ENCODE measurements around the gene PRKAR1B. TPM values are rescaled to one million over a fixed set of nuclear protein-coding genes. Genes with fewer than 3 reads are reported as not detected.

Gene PRKAR1B
- total and polyA plus RNA-seq, 2 donors = 12.3 to 13.7 TPM

DNA sequence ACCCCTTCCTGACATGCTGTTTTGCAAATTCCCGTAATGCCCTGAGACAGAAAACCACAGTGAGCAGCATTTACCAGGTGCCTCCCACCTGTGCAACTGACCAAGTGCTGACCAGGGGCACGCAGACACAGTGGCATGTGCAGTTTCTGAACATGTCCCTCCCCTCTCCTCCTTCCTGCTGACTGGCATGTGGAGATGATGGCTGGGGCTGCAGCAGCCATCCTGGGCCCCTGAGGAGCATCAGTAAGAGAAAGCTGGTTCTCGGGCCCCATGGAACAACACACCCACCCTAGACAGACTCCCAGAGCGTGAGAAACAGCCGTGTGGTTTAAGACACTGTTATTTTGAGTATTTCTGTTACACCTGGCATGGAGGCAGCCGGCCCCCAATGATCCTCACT, 141.2 kb downstream of the PRKAR1B start:
- 81% methylated on average over 6 of the region's 6 CpGs for WGBS
- no peak for DNase-seq (ENCODE audit: extremely low spot score)
- Histone ChIP-seq H3K36me3 (ENCODE audit: insufficient read depth) (no peaks in the 10 kb centered on the region), H3K4me3 (ENCODE audit: low read depth, low read length) (no peak overlapping the region), H3K4me1 (ENCODE audit: insufficient read depth) (no peaks in the 10 kb centered on the region), H3K27ac (ENCODE audit: low read depth) (no peak overlapping the region)

DNA sequence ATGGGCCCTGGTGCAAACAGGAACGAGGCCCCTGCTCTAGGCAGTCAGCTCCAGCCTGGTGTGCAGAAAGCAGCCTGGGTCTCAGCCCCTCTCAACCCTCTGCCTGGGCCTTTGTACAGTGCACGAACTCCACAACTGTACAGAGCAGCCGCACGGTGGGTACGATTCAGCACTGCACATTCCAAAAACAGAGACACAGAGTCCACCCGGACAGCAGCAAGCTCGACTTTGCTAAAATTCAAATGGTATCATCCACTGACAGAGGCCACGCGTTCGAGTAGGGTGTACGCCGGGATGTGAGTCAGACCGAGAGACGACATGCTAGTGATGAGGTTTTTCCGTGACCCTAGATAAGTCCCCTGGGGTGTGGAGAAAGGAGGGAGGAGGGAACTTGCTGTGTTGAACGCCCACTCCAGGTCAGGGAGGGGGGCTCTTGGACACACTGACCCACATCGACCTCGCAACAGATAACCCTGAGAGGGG, 141.8 kb downstream of the PRKAR1B start:
- no peak overlapping the region for H3K4me3 ChIP-seq (ENCODE audit: low read depth, low read length)
- 88% methylated on average over 18 of the region's 18 CpGs for WGBS
- H3K4me1 ChIP-seq (ENCODE audit: insufficient read depth) = no peaks in the 10 kb centered on the region
- no peak overlapping the region for H3K27ac ChIP-seq (ENCODE audit: low read depth)
- H3K36me3 ChIP-seq (ENCODE audit: insufficient read depth) = no peaks in the 10 kb centered on the region
- no peak for DNase-seq (ENCODE audit: extremely low spot score)

DNA sequence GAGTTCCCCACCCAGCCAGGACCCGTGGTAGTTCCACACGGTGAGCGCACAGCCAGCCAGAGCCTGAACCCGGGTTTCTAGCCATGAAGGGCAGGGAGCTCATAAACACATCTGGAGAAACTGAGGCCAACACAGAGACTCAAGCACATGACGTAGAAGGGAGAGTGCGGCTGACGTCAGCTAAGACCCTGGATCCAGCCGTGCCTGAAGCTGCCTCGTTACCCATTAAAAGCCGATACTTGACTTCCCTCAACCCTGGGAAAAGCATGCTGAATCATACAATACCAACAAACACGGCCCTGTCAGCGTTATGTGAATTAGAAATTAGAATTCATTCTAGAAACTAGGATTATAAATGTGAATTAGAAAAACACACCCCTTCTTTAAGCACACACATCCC, 142.3 kb downstream of the PRKAR1B start:
- Histone ChIP-seq H3K27ac (ENCODE audit: low read depth) (no peak overlapping the region), H3K36me3 (ENCODE audit: insufficient read depth) (no peaks in the 10 kb centered on the region), H3K4me3 (ENCODE audit: low read depth, low read length) (no peak overlapping the region), H3K4me1 (ENCODE audit: insufficient read depth) (no peaks in the 10 kb centered on the region)
- WGBS = 95% methylated on average over 12 of the region's 12 CpGs
- no peak for DNase-seq (ENCODE audit: extremely low spot score)

DNA sequence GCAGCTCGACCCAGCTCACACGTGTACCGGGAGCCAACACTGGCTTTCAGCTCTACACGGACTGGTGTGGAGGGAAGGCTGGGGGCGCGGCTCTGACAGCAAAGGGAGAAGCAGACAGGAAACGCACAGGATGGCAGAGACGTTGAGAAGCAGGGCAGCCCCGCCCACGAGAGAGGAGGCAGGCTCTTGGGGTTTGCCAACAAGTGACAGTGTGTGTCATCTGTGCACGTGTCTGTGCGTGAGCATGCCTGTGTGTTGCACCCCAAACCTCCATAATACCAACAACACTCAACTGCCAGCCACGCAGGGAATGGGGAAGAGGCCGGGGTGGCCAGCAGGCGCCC, 143.0 kb downstream of the PRKAR1B start:
- no peaks in the 10 kb centered on the region for H3K36me3 ChIP-seq (ENCODE audit: insufficient read depth)
- no peak overlapping the region for H3K27ac ChIP-seq (ENCODE audit: low read depth)
- H3K4me1 ChIP-seq (ENCODE audit: insufficient read depth) = no peaks in the 10 kb centered on the region
- WGBS = 84% methylated on average over 15 of the region's 15 CpGs
- DNase-seq (ENCODE audit: extremely low spot score) = no peak
- H3K4me3 ChIP-seq (ENCODE audit: low read depth, low read length) = no peak overlapping the region

DNA sequence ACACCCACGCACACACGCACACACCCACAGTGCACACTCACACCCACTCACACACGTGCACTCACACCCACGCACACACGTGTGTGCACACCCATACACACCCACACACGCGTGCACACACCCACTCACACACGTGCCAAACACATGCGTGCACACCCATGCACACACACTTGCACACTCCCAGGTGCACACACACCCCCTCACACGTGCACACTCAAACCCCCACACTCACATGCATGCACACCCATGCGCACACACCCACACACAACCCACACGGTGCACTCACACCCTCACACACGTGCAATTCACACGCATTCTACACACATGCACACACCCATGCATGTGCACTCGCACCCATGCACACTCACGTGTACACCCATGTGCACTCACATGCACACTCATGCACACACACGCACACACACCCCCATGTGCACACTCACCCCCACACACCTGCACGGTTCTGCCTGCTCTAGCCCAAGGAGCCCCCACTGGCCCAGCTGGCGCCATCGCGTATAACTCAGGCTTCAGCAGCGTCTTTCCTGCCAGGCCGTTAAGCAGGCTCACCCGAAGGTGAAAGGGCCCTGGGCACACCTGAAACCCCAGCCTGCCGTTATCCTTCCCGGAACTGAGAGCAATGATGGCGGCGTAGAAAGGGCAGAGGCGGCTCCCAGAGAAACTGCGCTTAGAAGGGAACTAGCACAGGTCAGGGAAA, 143.5 kb downstream of the PRKAR1B start:
- H3K36me3 ChIP-seq (ENCODE audit: insufficient read depth) = no peaks in the 10 kb centered on the region
- WGBS = 96% methylated on average over 30 of the region's 30 CpGs
- no peak for DNase-seq (ENCODE audit: extremely low spot score)

DNA sequence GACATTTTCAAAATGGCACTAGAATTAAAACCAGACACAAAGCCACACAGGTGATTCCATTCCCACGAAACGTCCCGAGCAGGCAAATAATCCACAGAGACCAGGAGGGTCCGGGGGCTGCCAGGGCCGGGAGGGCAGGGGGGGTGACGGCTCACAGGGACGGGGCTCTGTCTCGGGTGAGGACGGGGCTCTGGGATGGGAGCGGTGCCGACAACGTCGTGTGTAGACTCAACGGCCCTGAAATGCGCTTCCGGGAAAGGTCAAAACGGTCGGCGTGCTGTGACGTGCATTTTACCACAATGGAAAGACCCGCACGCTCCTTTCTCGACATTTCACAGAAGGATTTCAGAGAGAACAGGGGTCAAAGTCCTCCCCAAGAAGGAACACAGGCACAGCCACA, 144.2 kb downstream of the PRKAR1B start:
- 94% methylated on average over 23 of the region's 23 CpGs for WGBS
- DNase-seq (ENCODE audit: extremely low spot score) = no peak

More for the DNA sequence above, 143.5 kb downstream of the PRKAR1B start:
- H3K27ac ChIP-seq (ENCODE audit: low read depth) = no peak overlapping the region
- H3K4me3 ChIP-seq (ENCODE audit: low read depth, low read length) = no peak overlapping the region
- H3K4me1 ChIP-seq (ENCODE audit: insufficient read depth) = no peaks in the 10 kb centered on the region

DNA sequence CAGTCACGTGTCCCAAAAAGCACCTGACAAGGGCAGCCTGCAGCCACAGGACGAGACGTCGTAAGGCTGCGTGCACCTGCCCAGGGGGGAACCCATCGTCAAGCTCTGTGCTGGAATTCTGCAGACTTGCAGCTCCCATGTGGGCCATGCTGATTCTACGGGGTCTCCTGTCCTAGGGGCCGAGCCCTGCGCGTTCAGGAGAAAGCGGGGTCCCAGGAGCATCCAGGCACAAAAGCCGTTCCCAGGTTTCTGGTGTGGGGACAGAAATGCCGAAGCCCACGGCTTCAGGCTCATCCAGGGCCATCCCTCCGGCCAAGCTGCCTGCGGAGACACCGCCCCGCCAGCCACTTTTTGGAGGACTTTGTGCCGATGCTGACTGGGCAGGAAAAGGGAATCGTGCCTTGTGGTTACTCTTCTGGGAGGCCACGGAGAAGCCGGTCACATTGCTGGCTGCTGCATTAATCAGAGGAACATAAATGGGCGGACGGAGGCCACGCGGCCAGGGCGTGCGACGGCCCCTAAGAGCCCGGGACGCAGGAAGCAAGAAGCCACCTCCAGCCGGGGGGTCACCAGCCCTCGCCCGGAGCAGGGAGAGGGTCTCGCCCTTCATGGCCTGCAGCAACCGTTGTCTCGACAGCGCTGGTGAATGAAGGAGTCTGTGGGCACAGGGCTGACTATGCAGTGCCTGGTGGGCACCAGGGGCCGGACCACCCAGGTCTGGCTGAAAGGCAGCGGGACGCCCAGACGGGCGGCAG, 144.8 kb downstream of the PRKAR1B start:
- DNase-seq (ENCODE audit: extremely low spot score) = no peak
- Histone ChIP-seq H3K36me3 (ENCODE audit: insufficient read depth) (no peaks in the 10 kb centered on the region), H3K27ac (ENCODE audit: low read depth) (no peak overlapping the region), H3K4me1 (ENCODE audit: insufficient read depth) (no peaks in the 10 kb centered on the region), H3K4me3 (ENCODE audit: low read depth, low read length) (no peak overlapping the region)
- 94% methylated on average over 43 of the region's 43 CpGs for WGBS

More for the DNA sequence above, 144.2 kb downstream of the PRKAR1B start:
- Histone ChIP-seq H3K27ac (ENCODE audit: low read depth) (no peak overlapping the region), H3K4me1 (ENCODE audit: insufficient read depth) (no peaks in the 10 kb centered on the region), H3K36me3 (ENCODE audit: insufficient read depth) (no peaks in the 10 kb centered on the region), H3K4me3 (ENCODE audit: low read depth, low read length) (no peak overlapping the region)

DNA sequence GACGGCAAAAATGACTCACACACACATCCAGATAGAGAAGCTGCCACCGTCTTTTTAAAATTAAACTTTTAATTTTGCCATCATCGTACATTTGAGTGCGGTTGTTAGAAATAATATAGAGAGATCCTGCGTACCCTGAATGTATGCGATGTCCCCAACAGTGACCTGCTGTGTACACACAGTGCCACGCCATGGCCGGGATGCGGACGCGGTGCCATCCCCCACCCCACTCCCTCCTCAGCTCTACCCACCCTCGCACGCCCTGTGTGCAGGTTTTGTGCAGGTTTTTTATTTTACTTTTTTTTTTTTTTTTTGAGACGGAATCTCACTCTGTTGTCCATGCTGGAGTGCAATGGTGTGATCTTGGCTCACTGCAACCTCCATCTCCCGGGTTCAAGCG, 148.7 kb downstream of the PRKAR1B start:
- Histone ChIP-seq H3K4me1 (ENCODE audit: insufficient read depth) (no peaks in the 10 kb centered on the region), H3K36me3 (ENCODE audit: insufficient read depth) (no peaks in the 10 kb centered on the region), H3K27ac (ENCODE audit: low read depth) (no peak overlapping the region), H3K4me3 (ENCODE audit: low read depth, low read length) (no peak overlapping the region)
- DNase-seq (ENCODE audit: extremely low spot score) = no peak
- 98% methylated on average over 16 of the region's 16 CpGs for WGBS

DNA sequence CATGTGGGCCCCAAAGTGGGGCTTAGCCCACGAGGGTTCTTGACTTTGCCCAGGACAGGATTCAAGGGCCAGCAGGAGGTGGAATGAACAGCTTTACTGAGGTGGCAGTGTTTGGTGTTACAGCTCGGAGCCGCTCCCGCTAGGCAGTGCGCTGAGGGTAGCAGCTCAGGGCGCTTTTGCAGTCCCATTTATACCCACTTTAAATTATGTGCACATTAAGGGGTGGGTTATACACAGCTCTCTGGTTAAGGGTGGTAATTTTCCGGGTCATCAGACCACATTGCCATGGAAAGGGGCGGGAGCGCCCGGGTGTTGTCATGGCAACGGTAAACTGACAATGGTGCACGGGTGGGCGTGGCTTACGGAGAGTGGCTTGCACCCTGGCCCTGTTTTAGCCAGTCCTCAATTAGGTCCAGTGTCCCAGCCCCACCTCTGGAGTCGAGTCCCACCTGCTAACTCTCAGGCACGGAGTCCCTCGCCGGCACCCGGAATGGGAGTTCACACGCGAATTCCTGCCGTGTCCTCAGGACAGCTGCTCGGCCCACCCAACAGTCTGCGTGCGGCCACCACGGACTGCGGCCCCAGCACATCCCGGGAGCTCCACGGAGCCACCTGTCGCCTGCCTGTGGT, 149.2 kb downstream of the PRKAR1B start:
- H3K4me1 ChIP-seq (ENCODE audit: insufficient read depth) = no peaks in the 10 kb centered on the region
- H3K27ac ChIP-seq (ENCODE audit: low read depth) = no peak overlapping the region
- 94% methylated on average over 30 of the region's 30 CpGs for WGBS
- no peak overlapping the region for H3K4me3 ChIP-seq (ENCODE audit: low read depth, low read length)
- no peak for DNase-seq (ENCODE audit: extremely low spot score)
- no peaks in the 10 kb centered on the region for H3K36me3 ChIP-seq (ENCODE audit: insufficient read depth)

DNA sequence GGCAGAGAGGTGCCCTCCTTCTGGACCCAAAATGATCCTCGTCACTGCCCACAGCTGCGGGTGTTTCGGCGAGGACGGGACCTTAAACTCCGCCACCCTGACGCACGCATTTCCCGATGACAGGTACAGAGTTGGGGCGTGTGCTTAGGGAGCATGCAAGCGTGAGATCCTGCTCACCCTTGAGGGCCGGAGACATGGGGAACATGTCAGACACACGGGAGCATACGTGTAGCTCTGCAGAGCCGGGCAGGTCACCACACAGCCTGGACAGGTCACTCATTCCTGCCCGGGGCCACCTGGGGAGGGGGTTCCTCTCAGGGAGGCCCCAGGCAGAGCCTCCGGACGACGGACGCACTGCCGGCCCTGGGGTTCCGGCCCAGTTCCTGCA, 149.8 kb downstream of the PRKAR1B start:
- 97% methylated on average over 22 of the region's 22 CpGs for WGBS
- DNase-seq (ENCODE audit: extremely low spot score) = no peak
- no peaks in the 10 kb centered on the region for H3K36me3 ChIP-seq (ENCODE audit: insufficient read depth)
- H3K27ac ChIP-seq (ENCODE audit: low read depth) = no peak overlapping the region
- H3K4me1 ChIP-seq (ENCODE audit: insufficient read depth) = no peaks in the 10 kb centered on the region
- H3K4me3 ChIP-seq (ENCODE audit: low read depth, low read length) = no peak overlapping the region

DNA sequence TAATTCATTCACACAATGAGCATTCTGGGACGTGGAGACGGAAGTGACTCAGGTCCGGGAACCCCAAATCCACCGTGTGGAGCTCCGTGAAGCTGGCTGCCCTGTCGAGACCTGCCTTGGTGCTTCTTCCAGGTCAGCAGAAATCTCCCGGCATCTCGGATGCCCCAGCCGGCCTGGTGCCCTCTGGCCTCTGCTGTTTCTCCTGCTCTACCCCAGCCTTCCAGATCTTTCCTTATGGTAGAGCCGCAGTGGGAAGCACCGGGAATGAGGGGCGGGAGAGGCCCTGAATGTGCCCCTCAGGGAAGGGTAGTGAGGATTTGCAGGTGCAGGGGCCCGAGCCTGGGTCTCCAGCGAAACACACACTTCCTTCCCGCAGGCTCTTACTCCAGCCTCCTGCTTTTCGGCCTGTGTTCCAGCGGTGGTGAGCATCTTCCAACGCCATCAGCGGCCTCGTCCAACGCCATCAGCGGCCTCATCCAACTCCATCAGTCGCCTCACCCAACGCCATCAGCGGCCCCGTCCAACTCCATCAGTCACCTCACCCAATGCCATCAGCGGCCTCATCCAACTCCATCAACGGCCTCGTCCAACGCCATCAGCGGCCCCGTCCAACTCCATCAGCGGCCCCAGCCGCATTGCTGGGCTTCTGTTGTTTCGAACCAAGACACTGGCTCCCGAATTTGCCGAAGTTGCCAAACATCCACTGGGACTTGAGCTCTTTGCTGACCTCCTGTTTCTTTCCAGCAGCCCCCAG, 150.4 kb downstream of the PRKAR1B start:
- no peak for DNase-seq (ENCODE audit: extremely low spot score)
- Histone ChIP-seq H3K4me1 (ENCODE audit: insufficient read depth) (no peaks in the 10 kb centered on the region), H3K4me3 (ENCODE audit: low read depth, low read length) (no peak overlapping the region), H3K36me3 (ENCODE audit: insufficient read depth) (no peaks in the 10 kb centered on the region), H3K27ac (ENCODE audit: low read depth) (no peak overlapping the region)
- WGBS = 94% methylated on average over 37 of the region's 37 CpGs

DNA sequence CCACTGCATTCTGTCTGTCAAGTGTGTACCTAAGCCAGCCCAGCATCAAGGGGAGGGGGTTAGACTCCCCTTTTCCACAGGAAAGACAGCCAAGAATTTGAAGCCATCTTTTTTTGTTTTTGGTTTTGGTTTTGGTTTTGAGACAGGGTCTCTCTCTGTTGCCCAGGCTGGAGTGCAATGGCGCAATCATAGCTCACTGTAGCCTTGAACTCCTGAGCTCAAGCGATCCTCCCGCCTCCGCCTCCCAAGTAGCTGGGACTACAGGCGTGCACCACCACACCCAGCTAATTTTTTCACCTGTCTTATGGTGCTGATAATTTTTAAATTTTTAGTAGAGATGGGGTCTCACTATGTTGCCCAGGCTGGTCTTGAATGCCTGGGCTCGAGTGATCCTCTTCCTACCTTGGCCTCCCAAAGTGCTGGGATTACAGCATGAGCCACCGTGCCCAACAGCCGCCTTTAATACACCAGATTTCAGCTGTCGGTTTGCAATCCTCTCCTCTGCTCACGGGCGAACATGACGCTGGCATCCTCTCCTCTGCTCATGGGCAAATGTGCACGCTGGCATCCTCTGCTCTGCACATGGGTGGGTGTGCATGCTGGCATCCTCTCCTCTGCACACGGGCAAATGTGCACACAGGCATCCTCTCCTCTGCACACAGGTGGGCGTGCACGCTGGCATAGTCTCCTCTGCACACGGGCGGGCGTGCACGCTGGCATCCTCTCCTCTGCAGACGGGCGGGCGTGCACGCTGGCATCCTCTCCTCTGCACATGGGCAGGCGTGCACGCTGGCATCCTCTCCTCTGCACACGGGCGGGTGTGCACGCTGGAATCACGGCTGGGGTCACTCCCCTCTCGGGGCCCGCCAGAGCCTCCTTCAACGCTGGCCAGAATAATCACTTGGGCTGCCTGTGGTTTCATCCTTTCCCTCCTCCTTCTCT, 151.4 kb downstream of the PRKAR1B start:
- no peak for DNase-seq (ENCODE audit: extremely low spot score)
- Histone ChIP-seq H3K4me3 (ENCODE audit: low read depth, low read length) (no peak overlapping the region), H3K36me3 (ENCODE audit: insufficient read depth) (no peaks in the 10 kb centered on the region), H3K27ac (ENCODE audit: low read depth) (no peak overlapping the region), H3K4me1 (ENCODE audit: insufficient read depth) (no peaks in the 10 kb centered on the region)
- WGBS = 90% methylated on average over 33 of the region's 33 CpGs

All from urinary bladder (tissue), 4 donors.